RWPE1 (cell line): ENCODE measurements around the gene LGI1.

Experiments used
- CTCF ChIA-PET: fragments of 350-600 bp; sonication (Branson Sonifier 250); formaldehyde crosslinking; extraction: SDS; loops from one replicate; lab custom pipeline; 2021; lab: Yijun Ruan, JAX
- POLR2A ChIA-PET: fragments of 400-600 bp; formaldehyde crosslinking; extraction: SDS; loops from one replicate; lab custom pipeline; 2020; ENCODE audit warnings: antibody characterized with exemption; ENCODE audit not compliant: low non-redundant PET; lab: Yijun Ruan, JAX
- DNase-seq: peaks from one replicate; pipeline ENCODE4 v3.0.0; 2012; ENCODE audit warnings: low spot score
- H3K27ac ChIP-seq: fragments of 450-650 bp; 2 replicates; pipeline ENCODE4 v1.5.1; 2017
- CTCF ChIP-seq: fragments of 450-650 bp; conservative IDR thresholded peaks from 2 replicates; pipeline ENCODE4 v1.5.1; 2017; ENCODE audit warnings: low read depth, mild to moderate bottlenecking

Gene LGI1

GRCh38 chr10:93752761-93753160 lies 5.0 kb upstream of the LGI1 start:
- peak; percentile 42 for DNase-seq
- no peak overlapping the region for H3K27ac ChIP-seq
- CTCF ChIA-PET: no interaction called here
- POLR2A ChIA-PET: no interaction called here
- no peak for TF ChIP-seq CTCF

- POLR2A ChIA-PET: no interaction called here
- H3K27ac ChIP-seq: no peak overlapping the region
- no peak for DNase-seq
- no peak for TF ChIP-seq CTCF
- CTCF ChIA-PET: no interaction called here
Measured at GRCh38 chr10:93753621-93754250, 4.0 kb upstream of the LGI1 start.

GRCh38 chr10:93754761-93755160 lies 3.0 kb upstream of the LGI1 start:
- no peak for DNase-seq
- POLR2A ChIA-PET: no interaction called here
- CTCF ChIA-PET: no interaction called here
- no peak for TF ChIP-seq CTCF
- no peak overlapping the region for H3K27ac ChIP-seq

- no peak overlapping the region for H3K27ac ChIP-seq
- DNase-seq: no peak
- POLR2A ChIA-PET: no interaction called here
- TF ChIP-seq CTCF: no peak
- CTCF ChIA-PET: no interaction called here
Measured at GRCh38 chr10:93755443-93756116, 2.2 kb upstream of the LGI1 start.

- TF ChIP-seq CTCF: no peak
- no peak for DNase-seq
- no peak overlapping the region for H3K27ac ChIP-seq
- CTCF ChIA-PET: no interaction called here
- POLR2A ChIA-PET: no interaction called here
Measured at GRCh38 chr10:93756118-93756517, 1.6 kb upstream of the LGI1 start.

GRCh38 chr10:93757136-93757535 lies 600 bp upstream of the LGI1 start:
- ChIA-PET CTCF (interaction anchor here (0.6 to 0.8 kb wide), 2 partner anchors 12 to 14 kb away, joined by 3 read pairs; no protein-coding TSS in a partner anchor), POLR2A (no interaction called here)
- H3K27ac ChIP-seq: no peak overlapping the region

More at GRCh38 chr10:93757136-93757535, 600 bp upstream of the LGI1 start:
- TF ChIP-seq CTCF: no peak
- DNase-seq: no peak
